Ramos (cell line): ENCODE measurements around the gene PRR7.

Source experiments
- in situ Hi-C: fragments of 300-500 bp; cut with MboI; formaldehyde crosslinking; loops from one replicate; pipeline ENCODE4 v1.14.3; 2022; ENCODE audit warnings: low sequenced_read_pairs; ENCODE audit not compliant: unreplicated experiment

The PRR7 gene

GRCh38 chr5:177448244-177448950 is 1.8 kb downstream of the PRR7 start:
- in situ Hi-C loops: loop anchor here (10.0 kb wide), 1 partner anchor 54 kb away; no protein-coding TSS in a partner anchor

DNA sequence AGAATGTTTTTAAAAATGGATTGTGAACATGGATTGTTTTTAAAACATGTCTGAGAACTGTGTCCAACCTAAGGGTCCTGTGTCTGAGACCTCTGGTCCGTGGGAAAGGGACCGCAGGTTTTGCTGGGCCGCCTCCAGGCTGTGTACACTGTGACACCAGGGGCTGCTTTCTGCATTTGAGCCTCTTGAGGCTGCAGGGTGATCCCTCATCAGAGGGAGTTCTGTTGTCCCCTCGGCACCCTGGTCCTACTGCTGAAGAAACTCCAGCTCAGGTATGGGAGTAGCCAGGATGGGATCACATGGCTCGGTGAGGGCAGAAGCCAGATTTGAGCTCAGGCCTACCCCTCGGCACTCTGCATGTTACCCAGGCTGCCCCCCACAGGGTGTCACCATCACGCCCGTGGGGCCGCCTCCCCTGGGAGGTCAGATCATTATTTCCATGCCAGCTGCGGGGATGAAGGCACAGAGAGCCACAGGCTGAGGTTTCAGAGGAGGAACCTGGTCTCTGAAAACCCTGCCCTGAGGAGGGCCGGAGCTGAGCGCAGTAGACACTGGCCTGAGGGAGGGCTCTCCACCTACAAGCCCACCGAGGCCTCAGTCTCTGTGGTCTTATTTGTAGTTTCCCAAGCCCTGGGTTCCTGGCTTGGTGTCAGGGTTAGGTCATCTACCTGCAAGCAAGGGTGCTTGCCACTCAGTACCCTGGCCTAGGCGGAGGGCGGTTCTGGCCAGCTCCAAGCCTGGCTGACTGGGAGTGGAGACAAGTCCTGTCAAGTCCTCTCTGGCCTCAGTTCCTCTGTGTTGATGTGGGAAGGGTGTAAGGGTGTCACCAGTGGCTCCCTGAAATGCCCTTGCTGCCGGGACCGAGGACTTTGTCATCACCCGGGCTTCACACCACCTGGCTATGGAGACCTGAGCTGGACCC is 2.8 kb downstream of the PRR7 start:
- in situ Hi-C loops: loop anchor here (10.0 kb wide), 1 partner anchor 55 kb away; no protein-coding TSS in a partner anchor

DNA sequence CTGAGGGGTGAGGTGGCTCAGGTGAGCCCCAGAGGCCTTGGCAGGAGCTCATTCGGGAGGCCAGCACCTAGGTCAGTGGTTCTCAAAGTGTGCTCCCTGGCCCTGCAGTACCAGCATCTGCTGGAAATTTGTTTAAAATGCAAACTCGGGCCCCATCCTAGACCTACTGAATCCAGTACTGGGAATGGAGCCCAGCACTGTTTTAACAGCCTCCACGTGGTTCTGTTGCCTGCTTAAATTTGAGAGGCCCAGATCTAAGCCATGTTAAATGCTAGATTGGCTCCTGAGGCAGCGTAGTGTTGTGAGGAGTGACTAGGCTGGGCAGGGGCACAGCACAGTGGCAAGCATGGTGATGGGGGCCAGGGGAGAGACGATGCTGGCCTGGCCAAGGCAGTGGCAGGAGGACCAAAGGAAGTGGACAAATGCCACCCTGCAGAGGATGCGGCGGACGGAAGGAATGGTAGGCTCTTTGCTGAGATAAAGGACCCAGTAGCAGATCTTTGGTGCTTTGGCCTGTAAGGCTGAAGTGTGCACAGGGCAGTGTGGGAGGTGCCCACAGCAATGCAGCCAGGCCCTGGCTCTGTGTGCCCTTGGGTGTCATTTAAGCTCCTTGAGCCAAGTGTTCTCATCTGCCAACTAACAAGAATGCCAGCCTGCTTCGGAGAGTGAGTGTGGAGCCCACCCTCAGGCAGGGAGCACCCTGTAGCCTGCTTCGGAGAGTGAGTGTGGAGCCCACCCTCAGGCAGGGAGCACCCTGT is 4.2 kb downstream of the PRR7 start:
- in situ Hi-C loops: no loop called here

DNA sequence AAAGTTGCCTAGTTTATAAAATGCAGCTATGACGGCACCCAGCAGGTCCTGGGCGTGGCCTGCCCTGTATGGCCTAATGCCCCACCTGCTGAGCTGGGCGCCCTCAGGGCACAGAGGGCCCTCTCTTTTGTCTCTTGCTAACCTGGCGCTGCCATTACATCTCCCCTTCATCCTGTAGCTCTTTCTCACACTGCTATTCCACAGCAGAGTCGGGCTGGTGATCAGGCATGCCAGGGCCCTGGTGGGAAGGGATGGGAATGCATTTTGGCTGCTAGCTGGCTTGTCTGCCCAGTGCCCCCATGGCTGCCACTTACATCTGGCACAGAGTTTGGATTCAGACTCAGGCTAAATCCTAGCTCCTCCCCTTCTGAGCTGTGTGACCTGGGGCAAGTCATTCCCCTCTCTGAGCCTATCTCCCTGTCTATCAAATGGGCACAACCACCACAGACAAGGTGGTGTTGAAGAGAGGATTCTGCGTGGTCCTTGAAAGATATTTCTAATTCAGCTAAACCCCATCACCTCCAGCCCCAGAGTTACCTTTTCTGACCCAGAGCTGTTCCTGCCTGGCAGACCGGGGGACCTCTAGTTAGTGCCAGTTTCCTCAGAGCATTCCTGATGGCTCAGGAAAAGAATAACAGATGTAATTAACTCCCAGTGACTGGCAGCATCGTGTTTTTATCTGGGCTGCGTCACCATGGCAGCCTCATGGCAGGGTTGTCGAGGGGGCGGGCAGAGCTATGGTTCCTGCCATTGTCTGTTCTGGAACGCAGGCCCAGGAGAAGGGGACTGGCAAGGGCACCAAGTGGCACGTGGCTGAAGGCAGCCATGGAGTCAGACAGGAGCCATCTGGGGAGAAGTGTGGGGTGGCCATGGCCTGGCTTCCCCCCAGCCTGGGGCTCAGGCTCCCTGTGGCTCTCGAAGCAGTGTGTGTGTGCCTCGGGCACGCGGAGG is 6.3 kb downstream of the PRR7 start:
- in situ Hi-C loops: no loop called here

DNA sequence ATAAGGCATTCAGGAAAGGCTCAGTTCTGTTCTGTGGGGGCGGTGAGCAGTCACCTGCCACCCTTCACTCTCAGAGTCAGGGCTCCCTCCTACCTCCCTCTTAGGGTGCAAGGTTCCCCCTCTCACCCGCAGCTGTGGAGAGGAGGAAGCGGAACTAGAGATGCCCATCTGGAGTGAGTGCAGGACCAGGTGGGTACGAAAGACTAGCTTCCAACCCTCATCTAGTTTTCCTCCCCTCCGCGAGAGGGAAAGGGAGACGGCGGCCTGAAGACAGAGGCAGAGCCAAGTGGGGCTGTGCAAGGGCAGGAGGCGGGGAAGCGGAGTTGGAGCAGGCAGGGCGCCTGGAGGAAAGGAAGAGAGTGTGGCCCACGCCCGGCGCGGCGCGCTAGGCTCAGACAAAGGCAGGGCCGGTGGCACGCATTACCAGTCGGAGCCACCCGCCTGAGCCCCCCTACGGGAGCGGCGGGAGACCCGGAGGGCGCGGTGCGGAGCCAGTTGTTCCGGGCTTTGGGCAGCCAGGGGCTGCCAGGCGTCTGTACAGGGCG is 7.3 kb downstream of the PRR7 start:
- in situ Hi-C loops: no loop called here

DNA sequence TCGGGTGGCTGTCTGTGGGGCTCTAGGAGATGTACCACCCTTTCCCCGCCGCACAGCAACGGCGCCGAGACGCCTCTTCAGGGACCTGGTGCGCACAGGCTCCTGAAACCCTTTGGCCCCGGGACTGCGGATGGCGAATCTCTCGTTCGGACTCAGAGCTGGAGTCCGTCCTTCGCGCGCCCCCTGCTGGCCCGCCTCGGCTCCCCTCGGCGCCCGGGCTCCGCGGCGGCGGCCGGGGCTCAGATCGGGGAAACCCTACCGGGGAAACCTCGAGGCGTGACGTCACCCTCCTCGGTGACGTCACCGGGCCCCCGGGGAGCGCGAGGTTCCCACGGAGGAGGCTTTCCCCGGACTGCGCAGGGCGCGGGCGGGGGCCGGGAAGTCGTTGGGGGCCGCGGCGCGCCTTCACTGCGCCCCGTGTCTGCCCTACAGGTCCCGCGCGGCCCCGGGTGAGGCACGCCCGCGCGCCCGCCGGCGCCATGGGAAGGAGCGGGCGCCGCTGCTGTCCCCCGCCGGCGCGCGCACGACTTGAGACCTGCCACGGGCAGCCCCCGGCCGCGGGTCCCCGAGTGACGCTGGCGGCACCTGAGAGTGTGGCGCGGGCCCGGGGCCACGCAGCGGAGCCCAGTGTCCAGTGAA is 7.9 kb downstream of the PRR7 start:
- in situ Hi-C loops: loop anchor here (5.0 kb wide), 1 partner anchor 142 kb away; the partner anchor contains the start of gene MXD3

GRCh38 chr5:177455036-177455660 is 8.5 kb downstream of the PRR7 start:
- in situ Hi-C loops: loop anchor here (5.0 kb wide), 1 partner anchor 143 kb away; the partner anchor contains the start of gene MXD3

GRCh38 chr5:177455661-177456590 is 9.3 kb downstream of the PRR7 start:
- in situ Hi-C loops: loop anchor here (5.0 kb wide), 1 partner anchor 144 kb away; the partner anchor contains the start of gene MXD3

- in situ Hi-C loops: loop anchor here (5.0 kb wide), 1 partner anchor 144 kb away; the partner anchor contains the start of gene MXD3
Measured at GRCh38 chr5:177456591-177456964, 10.0 kb downstream of the PRR7 start.

DNA sequence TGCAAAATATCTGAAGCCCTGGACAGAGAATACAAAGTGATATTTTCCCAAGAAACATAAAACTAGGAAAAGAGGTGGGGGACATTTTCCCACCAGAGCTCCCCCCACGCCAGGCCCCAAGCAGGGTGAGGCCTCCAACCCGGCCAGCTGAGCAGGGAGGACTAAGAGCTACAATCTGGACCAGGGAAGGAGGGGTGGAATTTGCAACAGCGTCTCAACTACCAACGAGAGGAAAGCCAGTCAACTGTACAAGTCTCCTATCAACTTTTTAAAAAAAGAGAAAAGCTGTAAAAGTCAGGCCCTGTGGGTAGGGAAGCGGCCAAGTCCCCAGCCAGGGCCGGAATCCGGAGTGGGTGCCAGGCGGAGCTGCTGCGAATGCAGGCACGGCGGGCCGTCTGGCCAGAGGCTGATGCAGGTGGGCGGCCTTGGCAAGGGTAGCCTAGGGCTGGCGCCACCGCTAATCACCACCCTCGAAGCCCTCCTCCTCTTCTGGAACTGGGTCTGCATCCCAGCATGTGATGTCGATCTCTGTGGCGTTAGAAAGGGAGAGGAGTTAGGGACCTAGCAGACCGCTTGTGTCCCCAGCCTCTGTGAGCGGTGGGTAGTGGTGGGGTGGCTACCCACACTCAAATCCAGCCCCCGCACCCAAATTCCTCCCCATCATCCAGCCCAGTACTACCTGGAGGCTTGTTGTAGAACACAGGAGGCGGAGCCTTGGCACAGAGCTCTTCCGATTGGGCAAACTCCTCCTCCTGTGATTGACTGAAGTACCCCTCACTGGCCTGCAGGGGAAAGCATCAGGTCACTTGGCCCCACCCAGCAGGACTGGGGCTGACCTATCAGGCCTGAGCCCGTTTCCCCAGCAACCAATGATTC is 10.6 kb downstream of the PRR7 start:
- in situ Hi-C loops: loop anchor here (5.0 kb wide), 1 partner anchor 145 kb away; the partner anchor contains the start of gene MXD3

DNA sequence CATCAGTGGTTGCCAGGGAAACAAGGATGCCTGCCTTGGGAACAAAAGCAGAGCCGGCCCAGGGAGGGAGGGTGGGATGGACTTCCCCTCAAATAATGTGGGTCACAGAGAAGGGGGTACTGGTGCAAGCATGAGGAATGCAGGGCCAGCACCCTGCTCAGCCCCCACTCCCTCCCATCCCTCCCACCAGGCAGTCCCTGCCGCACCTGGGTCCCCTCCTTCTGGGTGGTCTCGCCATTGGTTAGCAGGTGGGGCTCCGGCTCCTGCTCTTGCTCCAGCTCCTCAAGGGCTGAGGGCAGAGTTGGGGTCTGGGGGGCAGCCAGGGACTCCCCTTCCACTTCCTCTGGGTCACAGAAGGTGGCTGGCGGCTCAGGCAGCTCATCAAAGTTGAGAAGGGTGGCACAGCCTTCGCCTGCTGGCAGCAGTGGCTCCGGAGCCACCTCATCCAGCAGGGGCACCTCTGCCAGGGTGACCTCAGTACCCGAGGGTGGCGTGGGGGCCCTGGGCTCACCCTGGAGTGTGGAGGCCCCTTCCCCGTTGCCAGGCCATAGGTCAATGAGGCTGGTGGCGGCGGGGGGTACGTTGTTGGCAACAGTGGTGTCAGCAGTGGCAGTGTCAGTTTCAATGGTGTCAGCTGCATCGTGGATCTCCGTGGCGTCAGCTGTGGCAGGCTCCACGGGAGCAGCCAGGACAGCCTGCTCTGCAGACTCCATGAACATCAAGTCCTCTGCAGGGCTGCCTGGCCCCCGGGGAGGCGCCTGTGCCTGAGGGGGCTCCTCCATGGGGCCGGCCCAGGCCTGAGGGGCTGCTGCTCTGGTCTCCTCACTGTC is 11.5 kb downstream of the PRR7 start:
- in situ Hi-C loops: loop anchor here (5.0 kb wide), 1 partner anchor 146 kb away; the partner anchor contains the start of gene MXD3

- in situ Hi-C loops: loop anchor here (5.0 kb wide), 1 partner anchor 147 kb away; the partner anchor contains the start of gene MXD3
Measured at GRCh38 chr5:177458912-177459350, 12.3 kb downstream of the PRR7 start.

GRCh38 chr5:177459357-177459756 is 12.7 kb downstream of the PRR7 start:
- in situ Hi-C loops: loop anchor here (5.0 kb wide), 1 partner anchor 147 kb away; the partner anchor contains the start of gene MXD3

DNA sequence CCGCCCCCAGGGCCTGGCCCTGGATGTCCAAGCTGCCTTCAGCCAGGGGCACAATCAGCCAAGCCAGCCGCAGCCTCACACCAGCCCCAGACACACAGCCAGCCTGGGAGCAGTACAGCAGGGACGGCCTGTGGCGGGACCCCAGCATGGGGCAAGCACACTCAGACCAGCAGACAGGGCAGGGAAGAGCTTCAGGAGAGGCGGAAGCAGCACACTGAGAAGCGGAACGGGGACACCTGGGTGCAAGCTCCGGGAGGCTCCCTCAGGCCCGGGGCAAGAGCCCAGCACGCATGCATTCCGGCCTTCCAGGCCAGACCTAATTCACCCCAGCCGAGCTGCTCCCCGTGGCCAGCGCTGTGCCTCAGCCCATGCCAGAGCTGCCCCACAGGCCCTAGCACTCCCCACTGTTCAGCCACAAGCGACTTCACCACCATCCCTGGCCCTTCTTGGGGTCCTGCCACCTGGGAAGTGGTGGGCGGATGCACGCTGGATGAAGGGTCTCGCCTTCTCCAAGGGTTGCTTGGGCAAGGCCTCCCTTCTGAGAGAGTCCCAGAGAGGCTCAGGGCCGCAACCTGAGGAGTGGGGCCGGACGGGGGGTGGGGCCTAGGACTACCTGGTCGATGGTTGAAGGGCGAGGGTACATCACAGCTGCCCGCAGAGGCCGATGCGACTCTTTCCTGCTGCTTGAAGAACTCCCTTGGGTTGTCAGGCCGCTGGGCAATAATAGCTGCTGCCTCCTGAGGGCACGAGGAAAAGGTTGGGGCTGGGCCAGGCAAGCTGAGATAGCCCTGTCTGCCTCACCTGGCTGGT is 13.4 kb downstream of the PRR7 start:
- in situ Hi-C loops: loop anchor here (5.0 kb wide), 1 partner anchor 148 kb away; the partner anchor contains the start of gene MXD3
